NCI-H2196 treated with DMSO at 0.1 percent for 48 hours (cell line): ENCODE data around the gene VAV2.
"Not testable (repeated sequence)": the region's sequence is repeated elsewhere in the genome, so short reads cannot be mapped to it uniquely, and the experiment has no call there.

ENCODE experiments used
- DNase-seq: peaks from one replicate; lab custom pipeline; 2025; ENCODE audit not compliant: unreplicated experiment; lab: John Stamatoyannopoulos, UW

VAV2 gene

DNA sequence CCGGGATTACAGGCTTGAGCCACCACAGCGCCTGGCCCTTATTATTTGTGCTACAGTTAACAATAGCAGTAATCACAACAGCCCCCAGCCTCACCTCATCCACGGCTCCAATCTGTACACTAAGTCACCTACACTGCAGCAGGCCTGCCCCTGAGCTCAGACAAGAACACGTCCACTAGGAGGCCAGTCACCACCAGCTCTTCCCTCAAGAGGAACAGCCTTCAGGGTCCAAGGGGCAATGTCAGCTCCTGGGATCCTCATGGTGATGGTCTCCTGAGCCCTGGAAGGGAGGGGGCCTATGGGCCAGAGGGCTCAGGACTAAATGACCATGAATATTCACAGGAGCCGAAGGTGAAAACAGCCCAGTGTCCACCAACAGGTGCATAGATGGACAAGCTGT lies 67.7 kb downstream of the VAV2 start:
- DNase-seq = no peak

DNA sequence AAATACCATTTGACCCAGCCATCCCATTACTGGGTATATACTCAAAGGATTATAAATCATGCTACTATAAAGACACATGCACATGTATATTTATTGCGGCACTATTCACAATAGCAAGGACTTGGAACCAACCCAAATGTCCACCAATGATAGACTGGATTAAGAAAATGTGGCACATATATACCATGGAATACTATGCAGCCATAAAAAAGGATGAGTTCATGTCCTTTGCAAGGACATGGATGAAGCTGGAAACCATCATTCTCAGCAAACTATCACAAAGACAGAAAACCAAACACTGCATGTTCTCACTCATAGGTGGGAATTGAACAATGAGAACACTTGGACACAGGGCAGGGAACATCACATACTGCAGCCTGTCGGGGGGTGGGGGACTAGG lies 68.5 kb downstream of the VAV2 start:
- DNase-seq = not testable (repeated sequence)

DNA sequence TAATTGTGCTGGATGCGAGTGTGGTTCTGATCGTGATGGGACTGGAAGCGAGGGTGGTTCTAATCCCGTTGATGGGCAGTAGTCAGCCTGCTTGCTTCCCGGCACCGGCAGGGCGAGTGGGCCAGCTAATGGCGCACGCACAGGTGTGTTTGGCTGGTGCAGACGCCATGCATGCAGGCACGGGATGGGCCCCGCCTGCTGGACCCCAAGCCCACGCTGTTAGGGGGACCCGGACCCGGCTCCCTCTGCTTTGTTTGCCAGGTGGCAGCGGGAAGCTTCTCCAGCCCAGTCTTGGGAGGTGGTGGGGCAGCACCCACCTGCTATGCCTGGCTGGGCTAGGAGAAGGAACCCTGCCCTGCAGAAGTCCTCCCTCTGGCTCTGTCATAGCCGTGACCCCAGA lies 70.3 kb downstream of the VAV2 start:
- DNase-seq = no peak

DNA sequence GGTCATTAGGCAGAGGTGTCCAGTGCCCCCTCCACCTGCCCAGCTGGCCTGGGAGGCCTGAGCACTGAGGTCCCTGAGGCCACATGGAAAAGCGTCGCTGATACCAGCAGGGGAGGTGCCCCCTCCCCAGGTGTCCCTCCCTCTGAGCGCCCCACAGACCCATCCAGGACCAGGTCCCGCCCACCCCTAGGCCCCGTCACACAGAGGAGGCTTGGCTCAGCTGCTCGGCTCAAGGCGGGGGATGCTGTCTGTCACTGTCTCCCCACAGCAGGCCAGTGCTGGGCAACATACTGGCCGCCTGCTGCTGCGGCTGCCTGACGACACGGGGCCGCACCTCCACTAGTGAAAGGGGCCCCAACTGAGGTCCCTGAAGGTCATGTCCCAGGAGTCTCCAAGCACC lies 71.7 kb downstream of the VAV2 start:
- DNase-seq = no peak

DNA sequence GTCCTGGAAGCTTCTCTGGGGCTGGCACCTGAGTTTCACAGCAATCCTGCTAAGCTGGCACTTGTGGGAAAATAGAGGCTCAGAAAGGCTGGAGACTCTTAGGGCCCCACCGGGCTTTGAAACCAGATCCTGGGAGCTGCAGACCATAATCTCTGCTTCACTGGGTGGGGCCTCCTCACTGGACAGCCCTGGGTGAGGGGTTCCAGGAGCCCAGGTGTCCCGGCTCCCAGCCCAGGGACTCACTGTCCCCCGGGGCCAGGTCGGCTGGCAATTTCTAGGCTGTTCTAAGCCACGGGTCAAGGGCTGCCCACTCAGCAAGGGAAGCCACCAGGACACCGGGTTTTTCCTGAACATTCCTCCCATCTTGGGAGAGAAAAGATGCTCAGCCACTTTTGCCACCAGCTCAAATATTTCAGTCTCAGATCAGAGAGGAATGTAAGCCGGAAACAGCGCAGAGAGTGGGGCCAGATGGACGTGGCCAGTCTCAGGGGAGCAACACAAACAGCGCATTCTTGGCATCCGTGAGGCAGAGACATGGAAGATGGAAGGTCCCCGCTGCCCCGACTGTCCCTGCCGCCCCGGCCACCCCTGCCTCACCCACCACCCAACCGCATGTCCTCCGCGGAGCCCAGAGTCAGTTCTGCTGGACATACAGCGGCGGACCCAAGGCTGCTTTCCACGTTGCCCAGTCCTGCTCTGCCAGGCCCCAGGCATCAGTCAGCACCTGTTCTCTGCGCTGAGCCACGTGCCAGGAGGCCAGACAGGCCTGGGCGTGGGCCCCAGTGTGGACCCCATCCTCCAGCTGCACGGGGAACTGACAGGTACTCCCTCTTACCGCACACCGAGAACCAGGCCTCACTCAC lies 72.6 kb downstream of the VAV2 start:
- no peak for DNase-seq

DNA sequence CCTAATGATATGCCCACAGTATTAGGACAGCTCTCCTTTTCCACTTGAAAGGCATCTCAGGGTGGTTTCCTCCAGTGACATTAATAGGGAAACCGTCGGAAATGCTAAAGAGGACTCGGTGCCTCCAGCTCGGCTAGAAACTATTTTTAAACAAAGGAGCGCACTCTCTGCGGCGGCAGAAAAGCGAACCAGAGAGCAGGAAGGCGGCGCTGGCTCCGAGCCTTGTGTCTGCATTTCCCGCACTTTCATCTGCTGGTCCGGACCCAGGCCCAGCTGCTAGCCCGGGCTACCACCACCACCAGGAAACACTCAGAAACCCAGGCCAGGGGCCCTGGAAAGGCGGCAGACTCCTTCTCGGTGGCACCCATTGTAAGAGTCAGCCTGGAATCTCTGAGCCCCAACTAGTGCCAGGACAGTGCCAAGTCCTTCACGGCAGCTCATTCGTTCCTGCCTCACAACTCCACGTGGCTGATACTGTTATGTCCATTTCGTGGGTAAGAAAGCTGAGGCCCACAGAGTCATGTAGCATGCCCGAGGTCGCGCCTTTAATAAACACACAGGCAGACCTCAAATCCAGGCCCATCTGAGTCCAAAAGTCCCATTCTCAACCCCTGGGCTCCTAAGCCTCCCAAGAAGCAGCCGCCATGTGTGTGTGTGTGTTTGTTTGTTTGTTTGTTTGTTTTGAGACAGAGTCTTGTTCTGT lies 73.9 kb downstream of the VAV2 start:
- no peak for DNase-seq

DNA sequence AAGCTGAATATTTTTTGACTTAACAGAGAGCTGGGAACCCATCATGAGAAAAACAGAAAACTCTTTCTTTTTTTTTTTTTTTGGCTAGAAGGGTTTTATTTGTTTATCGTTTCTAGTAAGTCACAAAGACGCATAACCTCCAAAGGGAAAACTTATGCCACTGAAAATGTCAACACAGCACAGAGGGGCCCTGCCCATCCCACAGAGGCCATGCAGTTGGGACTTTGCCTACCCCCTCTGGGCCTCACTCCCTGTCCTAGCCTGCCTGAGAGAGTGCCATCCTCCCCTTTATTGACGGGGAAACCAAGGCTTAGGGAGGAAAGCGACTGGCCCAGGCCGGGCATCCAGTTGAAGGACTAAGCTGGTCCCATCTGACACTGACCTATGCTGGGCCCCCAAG lies 74.7 kb downstream of the VAV2 start:
- DNase-seq = no peak

DNA sequence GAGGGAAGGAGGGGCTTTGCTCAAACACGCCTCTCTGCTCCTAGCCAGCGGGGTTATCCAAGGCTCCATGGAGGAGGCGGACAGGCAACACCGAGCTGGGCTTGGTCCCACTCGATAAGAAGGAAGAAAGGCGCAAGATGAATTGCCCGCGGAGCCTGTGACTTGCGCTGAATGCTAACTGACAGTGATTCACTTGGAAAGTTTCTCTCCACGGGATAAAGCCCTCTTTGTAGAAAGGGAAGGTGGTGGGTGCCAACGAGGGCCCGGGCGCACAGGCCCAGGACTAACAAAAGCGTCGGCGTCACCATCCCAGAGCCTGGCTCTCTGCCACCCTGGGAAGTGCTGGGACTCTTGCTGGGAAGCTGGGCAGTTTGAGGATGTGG lies 76.0 kb downstream of the VAV2 start:
- no peak for DNase-seq

DNA sequence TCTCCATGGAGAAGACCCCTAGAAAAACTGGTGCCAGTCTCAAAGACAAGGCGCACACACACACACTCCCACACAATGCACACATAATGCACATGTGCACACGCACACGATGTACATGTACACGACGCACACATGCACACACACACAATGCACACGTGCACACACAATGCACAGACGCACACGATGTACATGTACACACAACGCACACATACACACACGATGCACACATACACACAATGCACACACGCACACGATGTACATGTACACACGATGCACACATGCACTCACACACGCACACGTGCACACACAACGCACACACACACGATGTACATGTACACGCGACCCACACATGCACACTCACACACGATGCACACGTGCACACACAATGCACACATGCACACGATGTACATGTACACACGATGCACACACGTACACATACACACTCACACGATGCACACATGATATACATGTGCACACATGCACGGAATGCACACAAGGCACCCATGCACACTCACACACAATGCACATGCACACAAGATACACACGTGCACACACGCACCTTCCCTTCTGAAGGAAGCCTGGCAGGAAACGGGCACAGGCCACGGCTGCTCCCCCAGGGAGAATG lies 76.5 kb downstream of the VAV2 start:
- DNase-seq = no peak

DNA sequence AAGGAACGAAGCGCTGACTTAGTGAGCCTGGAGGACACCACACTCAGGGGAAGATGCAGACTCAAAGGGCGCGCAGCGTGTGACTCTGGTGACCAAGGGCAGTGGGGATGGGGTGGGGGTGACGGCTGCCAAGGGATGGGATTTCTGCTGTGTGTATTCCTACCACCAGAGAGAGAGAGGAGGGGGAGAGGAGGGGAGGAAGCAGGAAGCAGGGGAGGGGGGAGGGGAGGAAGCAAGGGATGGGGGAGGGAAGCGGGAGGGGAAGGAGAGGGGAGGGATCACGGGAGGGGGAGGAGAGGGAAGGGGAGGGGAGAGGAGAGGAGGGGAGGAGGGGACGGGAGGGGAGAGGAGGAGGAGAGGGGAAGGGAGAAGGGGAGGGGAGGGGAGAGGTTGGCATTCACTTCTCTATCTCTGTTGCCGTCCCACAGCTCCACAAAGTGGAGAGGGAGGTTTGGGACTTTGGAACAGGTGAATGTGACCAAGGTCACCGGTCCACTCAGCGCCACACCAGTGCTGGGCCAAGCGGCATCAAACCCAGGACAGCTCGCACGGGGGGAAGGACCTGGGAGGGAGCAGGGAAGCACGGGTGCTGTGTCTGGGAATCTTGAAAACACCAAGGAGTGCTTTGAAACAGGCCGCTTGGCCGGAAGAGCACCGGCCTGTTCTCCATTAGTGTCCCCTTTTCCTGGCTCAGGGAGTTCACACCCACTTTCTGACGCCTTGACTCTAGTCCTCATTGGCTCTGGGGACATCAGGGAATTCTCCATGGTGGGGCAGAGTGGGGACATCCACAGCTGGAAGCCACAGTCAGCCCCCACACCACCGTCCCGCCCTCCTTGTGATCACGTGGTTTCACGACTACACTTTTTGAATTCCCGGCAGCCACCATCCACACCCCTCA lies 77.4 kb downstream of the VAV2 start:
- no peak for DNase-seq

DNA sequence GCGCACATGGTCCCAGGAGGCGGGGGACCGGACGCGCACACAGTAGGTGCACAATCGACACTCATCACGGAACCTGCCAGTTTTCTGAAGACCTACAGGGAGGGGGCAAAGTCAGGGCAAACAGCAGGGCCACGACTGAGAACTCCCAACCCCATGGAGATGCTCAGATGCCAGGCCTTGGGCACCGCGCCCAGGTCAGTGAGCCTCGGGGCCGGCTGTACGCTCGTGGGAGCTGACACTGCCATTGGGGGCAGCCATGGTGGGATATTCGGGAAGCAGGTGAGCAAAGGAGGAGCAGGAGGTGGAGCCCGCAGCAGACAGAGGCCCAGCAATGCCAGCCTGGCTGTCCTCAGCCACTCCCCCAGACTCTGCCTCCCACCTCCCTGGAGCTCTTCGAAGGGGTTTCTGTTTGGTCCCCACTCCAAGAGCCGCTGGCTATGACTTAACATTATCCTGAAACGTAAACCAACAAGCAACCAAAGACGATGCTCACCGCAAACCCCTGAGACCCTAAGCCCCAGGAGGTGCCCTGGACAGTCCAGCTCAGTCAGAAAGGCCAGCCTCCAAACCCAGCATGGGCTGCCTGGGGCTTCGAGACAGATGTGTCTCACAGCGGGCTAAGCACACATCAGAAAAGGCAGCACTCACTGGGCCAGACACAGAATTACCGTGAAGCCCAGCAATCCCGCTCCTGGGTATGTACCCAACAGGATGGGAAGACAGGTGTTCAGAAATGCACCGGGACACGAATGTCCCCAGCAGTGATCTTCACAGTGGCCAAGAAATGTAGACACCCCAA lies 78.4 kb downstream of the VAV2 start:
- no peak for DNase-seq

DNA sequence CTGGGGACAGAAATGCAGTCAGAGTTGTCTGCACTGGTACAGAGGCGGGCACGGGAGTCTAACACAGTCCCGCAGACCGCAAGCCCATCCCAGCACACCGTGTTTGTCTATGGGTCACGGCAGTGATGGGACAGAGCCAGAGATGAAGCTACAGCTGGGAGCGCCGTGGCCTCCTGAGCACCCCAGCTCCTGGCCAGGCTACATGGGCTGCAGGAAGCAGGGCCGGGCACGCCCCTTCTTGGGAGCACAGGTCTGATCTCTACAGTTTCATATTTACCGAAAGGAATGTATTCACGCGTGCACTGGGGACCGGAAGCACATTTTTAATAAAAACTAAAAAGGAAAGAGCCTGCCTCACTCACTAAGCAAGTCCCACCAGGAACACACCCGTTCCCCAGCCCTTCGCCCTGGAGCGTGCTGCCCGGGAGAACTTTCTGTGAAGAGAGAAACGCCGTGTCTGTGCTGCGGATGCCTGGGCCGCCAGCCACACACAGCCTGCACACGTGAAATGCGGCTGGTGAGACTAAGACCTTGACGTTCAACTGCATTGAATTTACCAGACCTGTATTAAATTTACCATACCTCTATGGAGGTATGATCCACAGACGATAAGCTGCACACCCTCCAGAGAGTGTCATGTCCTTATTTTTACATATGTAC lies 81.1 kb downstream of the VAV2 start:
- no peak for DNase-seq

DNA sequence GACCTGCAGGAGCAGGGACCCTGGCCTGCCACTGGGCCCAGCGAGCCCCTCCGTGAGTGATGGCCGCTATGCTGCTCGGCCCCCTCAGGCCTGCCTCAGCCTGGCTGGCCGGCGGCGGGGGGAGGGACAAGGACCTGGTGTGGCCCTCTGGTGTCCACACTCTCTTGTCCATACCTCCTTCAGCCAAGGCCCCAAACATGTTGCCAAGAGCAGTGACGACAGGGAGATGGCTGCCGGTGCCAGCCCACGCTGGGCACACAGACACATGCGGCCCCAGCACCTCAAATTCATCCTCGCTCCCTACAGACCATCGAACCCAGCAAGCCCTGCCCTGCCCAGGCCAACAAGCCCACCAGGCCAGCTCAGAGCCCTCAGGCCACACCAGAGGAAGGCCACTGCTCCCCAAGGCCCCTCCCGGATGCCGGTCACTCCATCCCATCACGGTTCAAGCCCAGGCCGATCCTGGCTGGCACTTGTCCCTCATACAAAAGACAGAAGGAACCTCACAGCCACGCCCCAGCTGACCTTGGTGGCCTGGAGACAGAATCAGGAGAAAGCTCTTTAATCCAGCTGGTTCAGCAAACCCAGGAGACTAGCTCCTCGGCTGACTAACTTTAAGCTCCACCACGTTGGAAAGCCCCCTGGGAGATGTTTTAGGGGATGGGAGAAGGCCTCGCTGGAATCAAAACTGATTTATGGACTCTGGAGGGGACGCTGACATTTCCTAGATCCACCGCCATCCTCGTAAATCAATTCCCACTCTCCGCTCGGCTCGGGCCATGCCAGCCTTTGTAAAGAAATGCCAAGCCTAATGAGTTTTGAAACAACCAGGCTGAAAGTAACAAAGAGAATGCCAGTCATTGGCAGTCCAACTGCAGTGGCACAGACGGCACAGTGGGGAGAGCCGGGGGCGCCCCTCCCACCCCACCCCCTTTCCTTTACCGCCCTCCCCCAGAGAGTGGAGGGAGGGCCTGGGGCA lies 84.9 kb downstream of the VAV2 start:
- no peak for DNase-seq

DNA sequence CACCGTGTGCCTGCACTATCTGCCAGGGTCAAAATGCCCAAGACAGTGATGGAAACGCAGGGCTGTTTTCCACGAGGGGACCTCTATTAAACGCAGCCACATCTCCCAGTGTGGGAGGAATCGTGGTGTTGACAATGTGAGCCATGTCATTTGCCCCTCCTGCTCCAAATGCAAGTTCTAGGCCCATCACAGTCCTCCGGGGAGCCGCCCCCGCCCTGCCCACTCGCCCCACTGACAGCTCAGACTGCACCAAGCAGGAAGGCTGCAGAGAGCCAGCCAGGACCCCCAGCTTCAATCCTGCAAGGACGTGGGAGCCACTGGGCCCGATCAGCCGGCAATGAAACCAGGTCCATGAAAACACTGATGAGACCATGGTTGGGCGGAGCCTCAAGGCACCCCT lies 85.9 kb downstream of the VAV2 start:
- DNase-seq = no peak

DNA sequence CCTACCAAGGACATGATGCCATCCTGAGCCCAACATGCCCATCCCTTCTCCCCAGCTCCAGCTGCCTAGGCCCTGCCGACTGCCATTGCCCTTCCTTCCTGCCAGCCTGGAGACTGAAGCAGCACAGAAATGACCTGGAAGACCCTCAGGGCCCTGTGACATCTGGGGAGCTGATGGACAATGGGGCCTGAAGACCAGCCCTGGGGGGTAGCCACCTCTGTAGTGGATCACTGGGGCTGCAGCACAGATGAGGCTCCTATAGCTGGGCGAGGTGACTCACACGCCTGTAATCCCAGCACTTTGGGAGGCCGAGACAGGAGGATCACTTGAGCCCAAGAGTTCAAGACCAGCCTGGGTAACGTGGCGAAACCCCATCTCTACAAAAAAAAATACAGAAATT lies 86.6 kb downstream of the VAV2 start:
- no peak for DNase-seq

DNA sequence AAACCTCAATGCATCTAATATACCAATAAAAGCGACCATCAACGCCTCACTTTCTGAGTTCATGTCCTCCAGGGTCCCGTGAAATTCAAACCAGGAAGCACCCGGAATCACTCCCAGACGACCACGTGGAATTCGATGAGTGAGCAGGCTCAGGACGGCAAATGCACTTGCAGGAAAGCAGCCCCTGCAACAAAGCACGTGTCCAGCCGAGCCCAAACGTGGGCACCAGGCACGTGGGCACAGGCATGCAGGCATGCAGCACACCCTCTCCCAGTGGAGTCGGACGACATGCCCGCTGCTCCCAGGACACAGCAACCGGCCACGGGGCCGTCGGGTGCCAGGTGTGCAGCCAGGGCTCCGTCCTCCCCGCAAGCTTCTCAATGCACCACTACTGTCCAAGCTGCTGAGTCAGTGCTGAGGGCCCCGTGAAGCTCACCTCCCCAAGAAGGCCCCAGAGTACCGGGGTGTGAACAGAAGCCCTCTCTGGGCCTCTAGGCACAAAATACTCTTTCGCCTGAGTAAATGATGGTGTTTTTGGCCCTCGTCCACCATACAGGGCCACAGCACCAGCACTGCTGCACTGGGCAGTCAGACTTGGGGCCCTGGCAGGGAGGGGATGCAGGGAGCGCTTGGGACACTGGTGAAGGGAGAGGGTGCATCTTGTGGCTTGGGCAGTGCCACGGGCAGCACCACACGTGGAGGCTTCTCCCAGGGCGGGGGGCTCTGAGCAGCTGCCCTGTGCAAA lies 87.6 kb downstream of the VAV2 start:
- no peak for DNase-seq

DNA sequence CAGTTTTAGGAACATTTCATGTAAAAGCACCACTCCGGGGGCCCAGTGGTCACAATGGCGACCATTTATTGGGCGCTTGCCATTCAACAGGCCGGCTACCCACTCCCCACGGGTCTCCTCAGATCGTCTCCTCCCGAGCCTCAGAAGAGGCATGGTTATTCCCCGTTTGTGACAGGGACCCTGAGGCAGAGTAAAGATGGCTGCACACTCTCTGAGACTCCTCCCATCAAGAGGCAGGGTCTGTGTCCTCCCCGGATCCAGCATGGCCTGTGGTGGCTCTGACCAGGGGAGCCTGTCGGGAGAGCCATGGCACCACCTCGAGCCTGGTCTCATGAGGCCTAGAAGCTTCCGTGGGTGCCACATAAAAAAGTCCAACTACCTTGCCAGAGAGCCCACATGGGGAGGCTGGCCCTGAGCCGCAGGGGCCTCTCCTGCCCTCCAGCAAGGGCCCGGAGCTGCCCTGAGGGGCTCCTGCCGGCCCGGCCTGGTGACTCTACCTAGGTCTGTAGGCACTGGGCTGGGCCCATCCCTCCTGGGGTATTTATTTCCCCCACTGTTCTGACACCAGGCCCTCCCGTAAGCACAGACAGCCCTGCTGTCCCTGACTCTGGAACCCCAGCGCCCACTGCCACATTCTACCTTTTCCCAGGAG lies 90.8 kb downstream of the VAV2 start:
- no peak for DNase-seq
